Loucy (cell line): ENCODE data around the gene ECPAS.

Source experiments
- CTCF ChIP-seq: fragments of 200-600 bp; sonication (generic); conservative IDR thresholded peaks from 2 replicates; pipeline ENCODE4 v1.5.1; 2014; ENCODE audit warnings: mild to moderate bottlenecking, antibody characterized with exemption, low read length
- EZH2phosphoT487 ChIP-seq: fragments of 200-600 bp; IDR thresholded peaks from 2 replicates; pipeline ENCODE4 v1.6.1; 2018; ENCODE audit warnings: antibody characterized with exemption, mild to moderate bottlenecking, moderate library complexity, borderline replicate concordance

DNA sequence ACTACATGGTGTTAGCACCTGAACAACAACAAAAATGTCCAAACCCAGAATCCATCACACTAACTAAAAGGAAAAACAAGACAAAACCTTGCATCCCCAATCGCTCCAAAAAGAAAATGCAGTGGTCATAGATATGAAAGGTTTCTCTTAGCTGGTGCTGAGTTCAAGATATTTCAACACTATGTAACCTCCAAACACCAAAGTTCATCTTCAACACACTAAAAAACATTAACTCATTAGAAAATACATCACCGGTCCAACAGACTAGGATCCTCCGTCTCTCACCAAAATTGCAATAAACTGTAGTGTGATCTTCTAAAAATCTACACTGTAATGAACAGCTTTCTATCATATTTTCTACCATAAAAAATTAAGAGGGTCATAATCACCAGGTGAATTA, 60.8 kb downstream of the ECPAS start:
- TF ChIP-seq CTCF (no peak), EZH2phosphoT487 (no peak)
